ENCODE measurements around the gene PLCD1. TPM values are rescaled to one million over a fixed set of nuclear protein-coding genes. Genes with fewer than 3 reads are reported as not detected.

Gene PLCD1
- polyA plus RNA-seq, 6 donors from 2014 or later, result 1.9 to 4.1 (median 2.6) TPM; not detected in 1

DNA sequence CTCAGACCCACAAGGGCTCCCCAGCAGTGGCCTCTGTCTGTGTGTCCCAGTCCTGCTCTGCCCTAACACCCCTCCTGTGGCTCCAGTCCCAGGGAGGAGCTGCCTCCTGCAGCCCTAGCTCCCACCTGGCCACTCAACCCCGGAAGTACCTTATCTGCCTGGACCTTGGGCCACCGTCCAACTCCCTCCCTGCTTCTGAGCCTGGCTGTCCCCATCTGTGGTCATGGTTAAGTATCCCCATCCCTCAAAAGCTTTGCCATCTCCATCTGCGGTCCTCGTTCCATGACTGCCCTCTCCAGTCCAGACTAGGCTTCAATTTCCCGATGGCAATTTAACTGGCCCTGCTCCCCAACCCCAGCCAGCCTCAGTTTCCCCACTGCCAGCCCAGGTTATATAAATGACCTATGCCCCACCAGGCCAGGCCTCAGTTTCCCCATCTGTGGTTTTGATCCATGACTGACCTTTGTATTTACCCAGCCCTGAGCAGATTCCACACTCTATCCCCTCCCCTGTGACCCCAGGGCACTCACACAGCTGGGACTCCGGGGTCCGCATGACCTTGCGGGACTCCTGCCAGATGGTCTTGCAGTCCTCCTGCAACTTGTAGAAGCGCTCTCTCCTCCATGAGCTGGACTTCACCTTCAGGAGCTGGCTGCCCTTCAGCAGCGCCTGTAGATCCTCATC lies 9.6 kb downstream of the PLCD1 start:
- H3K36me3 Mint-ChIP-seq, result peaks cover 0 to 21% of the 10 kb centered on the region in 2 donors
- H3K27ac Mint-ChIP-seq, result peak overlapping the region in 3 of 6 donors; percentile 39 to 79 (median 54)
- no peak overlapping the region for H3K4me3 Mint-ChIP-seq
- peaks cover 0 to 8% (median 7%) of the 10 kb centered on the region in 7 donors for H3K9me3 Mint-ChIP-seq
- no peak for DNase-seq
- no peak for ATAC-seq (ENCODE audit: low read depth in 2 of 2)
- H3K4me1 Mint-ChIP-seq, result peaks cover 8 to 15% (median 14%) of the 10 kb centered on the region in 3 donors
- no peaks in the 10 kb centered on the region for H3K27me3 Mint-ChIP-seq

- no peak overlapping the region for H3K4me3 Mint-ChIP-seq
- DNase-seq, result no peak
- ATAC-seq (ENCODE audit: low read depth in 2 of 2), result no peak
- peaks cover 0 to 8% (median 7%) of the 10 kb centered on the region in 7 donors for H3K9me3 Mint-ChIP-seq
- H3K36me3 Mint-ChIP-seq, result peaks cover 0 to 22% of the 10 kb centered on the region in 2 donors
- H3K4me1 Mint-ChIP-seq, result peaks cover 1 to 6% (median 4%) of the 10 kb centered on the region in 3 donors
- H3K27ac Mint-ChIP-seq, result peak overlapping the region in 3 of 6 donors; percentile 12 to 69 (median 62)
- H3K27me3 Mint-ChIP-seq, result no peaks in the 10 kb centered on the region
Observed at GRCh38 chr3:38018296-38019266, 10.9 kb downstream of the PLCD1 start.

GRCh38 chr3:38017445-38018295 lies 11.8 kb downstream of the PLCD1 start:
- H3K4me3 Mint-ChIP-seq, result no peak overlapping the region
- no peaks in the 10 kb centered on the region for H3K4me1 Mint-ChIP-seq
- no peaks in the 10 kb centered on the region for H3K27me3 Mint-ChIP-seq
- peak overlapping the region in 1 of 6 donors; percentile 69 for H3K27ac Mint-ChIP-seq
- peaks cover 0 to 22% of the 10 kb centered on the region in 2 donors for H3K36me3 Mint-ChIP-seq
- DNase-seq, result no peak
- ATAC-seq (ENCODE audit: low read depth in 2 of 2), result no peak
- peaks cover 0 to 8% (median 7%) of the 10 kb centered on the region in 7 donors for H3K9me3 Mint-ChIP-seq

- Mint-ChIP-seq H3K27me3 (no peaks in the 10 kb centered on the region), H3K36me3 (peaks cover 0 to 22% of the 10 kb centered on the region in 2 donors), H3K9me3 (peaks cover 0 to 8% (median 7%) of the 10 kb centered on the region in 7 donors), H3K27ac (peak overlapping the region in 1 of 6 donors; percentile 75), H3K4me3 (no peak overlapping the region), H3K4me1 (no peaks in the 10 kb centered on the region)
- DNase-seq, result no peak
- no peak for ATAC-seq (ENCODE audit: low read depth in 2 of 2)
Observed at GRCh38 chr3:38016847-38017444, 12.5 kb downstream of the PLCD1 start.

DNA sequence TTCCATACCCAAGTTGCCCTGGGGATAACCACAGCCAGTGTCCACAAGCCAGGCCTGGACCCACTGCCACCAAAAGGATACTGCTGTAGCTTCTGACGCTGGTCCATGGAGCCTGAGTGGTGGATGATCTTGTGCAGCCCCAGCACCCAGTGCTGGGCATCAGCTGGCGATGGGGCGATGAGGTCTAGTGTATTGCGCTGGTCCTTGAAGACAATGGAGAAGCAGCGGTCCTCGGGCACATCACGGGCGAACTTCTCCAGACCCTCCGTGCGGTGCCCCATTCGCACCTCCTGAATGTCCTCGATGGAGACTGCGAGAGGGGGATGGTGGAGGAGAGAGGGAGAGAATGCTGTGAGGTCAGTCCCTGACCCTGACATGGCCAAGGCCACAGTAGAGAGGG lies 13.0 kb downstream of the PLCD1 start:
- no peaks in the 10 kb centered on the region for H3K4me1 Mint-ChIP-seq
- DNase-seq, result no peak
- no peak overlapping the region for H3K4me3 Mint-ChIP-seq
- H3K27me3 Mint-ChIP-seq, result no peaks in the 10 kb centered on the region
- H3K36me3 Mint-ChIP-seq, result peaks cover 0 to 22% of the 10 kb centered on the region in 2 donors
- H3K27ac Mint-ChIP-seq, result no peak overlapping the region
- no peak for ATAC-seq (ENCODE audit: low read depth in 2 of 2)
- H3K9me3 Mint-ChIP-seq, result peaks cover 0 to 8% (median 7%) of the 10 kb centered on the region in 7 donors

- Mint-ChIP-seq H3K27ac (no peak overlapping the region), H3K9me3 (peaks cover 0 to 8% (median 7%) of the 10 kb centered on the region in 7 donors), H3K36me3 (peaks cover 0 to 22% of the 10 kb centered on the region in 2 donors), H3K4me3 (no peak overlapping the region), H3K27me3 (no peaks in the 10 kb centered on the region), H3K4me1 (no peaks in the 10 kb centered on the region)
- DNase-seq, result no peak
- no peak for ATAC-seq (ENCODE audit: low read depth in 2 of 2)
Observed at GRCh38 chr3:38015984-38016383, 13.5 kb downstream of the PLCD1 start.

- H3K27me3 Mint-ChIP-seq, result no peaks in the 10 kb centered on the region
- H3K4me1 Mint-ChIP-seq, result no peaks in the 10 kb centered on the region
- DNase-seq (no peak), ATAC-seq (ENCODE audit: low read depth in 2 of 2) (no peak)
- peaks cover 0 to 22% of the 10 kb centered on the region in 2 donors for H3K36me3 Mint-ChIP-seq
- no peak overlapping the region for H3K4me3 Mint-ChIP-seq
- H3K9me3 Mint-ChIP-seq, result peaks cover 0 to 8% (median 7%) of the 10 kb centered on the region in 7 donors
- H3K27ac Mint-ChIP-seq, result peak overlapping the region in 1 of 6 donors; percentile 35
Observed at GRCh38 chr3:38015485-38015884, 14.0 kb downstream of the PLCD1 start.

DNA sequence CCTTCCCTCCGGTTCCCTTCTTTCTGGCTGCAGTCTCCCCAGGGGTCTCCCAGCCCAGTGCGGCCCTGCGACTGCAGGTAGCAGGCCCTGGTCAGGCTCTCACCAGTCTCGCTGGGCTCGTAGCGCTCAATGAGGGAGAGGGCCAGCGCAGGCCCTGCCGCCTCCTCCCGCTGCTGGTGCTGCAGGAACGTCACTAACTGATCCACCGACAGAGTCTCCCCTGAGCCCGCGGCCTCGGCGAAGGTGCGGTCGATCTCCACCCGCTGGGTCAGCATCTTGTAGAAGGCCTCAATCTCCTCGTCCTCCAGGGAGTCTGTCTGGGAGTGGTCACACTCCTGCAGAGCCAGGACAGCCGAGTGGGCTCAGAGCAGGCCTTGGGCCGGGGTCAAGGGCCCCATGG lies 18.3 kb downstream of the PLCD1 start:
- Mint-ChIP-seq H3K4me1 (no peaks in the 10 kb centered on the region), H3K36me3 (peaks cover 0 to 11% of the 10 kb centered on the region in 2 donors), H3K4me3 (no peak overlapping the region), H3K9me3 (peaks cover 0 to 6% (median 4%) of the 10 kb centered on the region in 7 donors), H3K27me3 (no peaks in the 10 kb centered on the region), H3K27ac (no peak overlapping the region)
- no peak for ATAC-seq (ENCODE audit: low read depth in 2 of 2)
- no peak for DNase-seq

DNA sequence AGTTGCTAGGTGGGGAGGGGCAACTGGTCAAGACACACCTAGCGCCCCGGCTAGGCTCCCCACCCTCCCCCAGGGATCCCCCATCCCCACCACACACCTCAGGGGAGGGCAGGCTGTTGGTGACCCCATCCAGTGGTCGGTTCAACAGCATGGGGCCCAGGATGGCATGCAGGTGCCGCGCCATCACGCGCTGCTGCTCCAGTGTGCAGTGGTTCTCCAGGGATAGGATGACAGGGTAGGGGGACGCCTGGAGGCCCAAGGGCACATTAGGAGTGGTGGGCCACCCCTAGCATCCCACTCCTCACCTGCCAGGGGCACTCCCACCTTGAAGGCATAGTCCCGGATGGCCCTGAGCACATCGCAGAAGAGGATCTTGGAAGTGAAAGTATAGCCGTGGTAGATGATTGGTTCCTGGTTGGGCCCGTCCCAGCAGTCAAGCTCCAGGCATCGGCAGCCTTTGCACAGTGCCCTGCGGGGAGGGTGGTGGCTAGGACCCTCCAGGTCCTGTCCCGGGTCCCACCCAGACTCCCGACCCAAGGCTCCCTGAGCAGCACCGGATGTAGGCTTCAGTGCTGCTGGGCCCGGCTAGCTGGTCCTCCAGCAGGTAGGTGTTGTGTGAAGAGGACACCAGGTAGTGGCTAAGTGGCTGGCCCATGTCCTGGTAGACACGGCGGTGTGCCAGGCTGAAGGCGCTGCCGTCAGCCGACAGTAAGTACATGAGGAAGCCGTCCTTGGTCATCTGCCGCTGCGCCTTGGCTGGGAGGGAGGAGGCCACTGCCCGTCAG lies 19.4 kb downstream of the PLCD1 start:
- H3K27ac Mint-ChIP-seq, result peak overlapping the region in 2 of 6 donors; percentile 72 to 74

DNA sequence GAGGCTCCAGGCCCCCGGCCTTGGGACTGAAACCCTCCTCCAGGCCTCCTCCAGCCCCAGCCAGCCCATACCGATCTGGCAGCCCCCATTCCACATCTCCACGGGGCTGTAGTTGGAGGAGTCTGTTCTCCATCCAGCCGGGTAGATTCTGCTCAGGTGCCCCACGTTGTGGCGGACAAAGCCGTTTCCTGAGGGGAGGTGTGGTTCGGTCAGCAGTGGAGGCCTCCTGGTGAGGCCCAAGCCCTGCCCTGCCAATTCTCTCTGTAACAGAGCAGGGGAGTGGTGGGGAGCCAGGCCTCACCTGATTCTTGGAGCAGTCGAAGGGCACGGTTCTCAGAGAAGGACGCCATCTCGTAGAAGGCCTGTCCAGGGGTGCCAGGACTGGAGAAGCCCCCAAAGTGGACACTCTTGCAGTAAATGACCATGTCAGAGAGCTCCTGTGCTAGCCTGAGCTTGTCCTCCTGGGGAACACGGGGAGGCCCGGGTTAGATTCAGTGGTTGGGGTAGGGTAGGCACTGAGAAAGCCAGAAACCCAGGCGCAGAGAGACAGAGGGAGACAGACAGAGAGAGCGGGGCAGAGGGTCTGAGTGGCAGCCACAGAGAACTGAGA lies 20.4 kb downstream of the PLCD1 start:
- Mint-ChIP-seq H3K4me3 (no peak overlapping the region), H3K27ac (peak overlapping the region in 2 of 6 donors; percentile 70 to 77), H3K27me3 (no peaks in the 10 kb centered on the region), H3K4me1 (peaks cover 7 to 12% (median 10%) of the 10 kb centered on the region in 3 donors), H3K36me3 (no peaks in the 10 kb centered on the region), H3K9me3 (no peaks in the 10 kb centered on the region)
- no peak for ATAC-seq (ENCODE audit: low read depth in 2 of 2)
- no peak for DNase-seq

More for the DNA sequence above, 19.4 kb downstream of the PLCD1 start:
- H3K36me3 Mint-ChIP-seq, result peaks cover 0 to 2% of the 10 kb centered on the region in 2 donors
- H3K9me3 Mint-ChIP-seq, result peaks cover 0 to under 1% (median 0%) of the 10 kb centered on the region in 7 donors
- H3K27me3 Mint-ChIP-seq, result no peaks in the 10 kb centered on the region
- peak overlapping the region in 1 of 8 donors; percentile 66 for H3K4me3 Mint-ChIP-seq
- no peak for DNase-seq
- H3K4me1 Mint-ChIP-seq, result peaks cover 0 to 4% (median 2%) of the 10 kb centered on the region in 3 donors
- ATAC-seq (ENCODE audit: low read depth in 2 of 2), result no peak

GRCh38 chr3:38008191-38008701 lies 21.2 kb downstream of the PLCD1 start:
- H3K9me3 Mint-ChIP-seq, result no peaks in the 10 kb centered on the region
- no peaks in the 10 kb centered on the region for H3K36me3 Mint-ChIP-seq
- ATAC-seq (ENCODE audit: low read depth in 2 of 2) (no peak), DNase-seq (no peak)
- no peak overlapping the region for H3K27ac Mint-ChIP-seq
- no peak overlapping the region for H3K4me3 Mint-ChIP-seq
- no peaks in the 10 kb centered on the region for H3K27me3 Mint-ChIP-seq
- H3K4me1 Mint-ChIP-seq, result peaks cover 7 to 18% (median 10%) of the 10 kb centered on the region in 3 donors
